Lung microvascular endothelial cell (primary cell): ENCODE measurements around the gene PJA1. TPM values are rescaled to one million over a fixed set of nuclear protein-coding genes. Genes with fewer than 3 reads are reported as not detected.

Experiments used
- DNase-seq, 2 donors: peaks; one replicate each; pipeline versions ENCODE4 v3.0.0 to v3.0.0-alpha.2; 2010; ENCODE audit warnings: low read depth in 2 of 2
- total RNA-seq: library from RNA; depleted of rRNA; stranded (reverse); fragments of >200 nt; gene quantifications from 2 replicates; pipeline ENCODE4 v1.2.1, GENCODE V29; 2014

Gene PJA1
- total RNA-seq, 1 donor from 2014 or later = 16.3 TPM

DNA sequence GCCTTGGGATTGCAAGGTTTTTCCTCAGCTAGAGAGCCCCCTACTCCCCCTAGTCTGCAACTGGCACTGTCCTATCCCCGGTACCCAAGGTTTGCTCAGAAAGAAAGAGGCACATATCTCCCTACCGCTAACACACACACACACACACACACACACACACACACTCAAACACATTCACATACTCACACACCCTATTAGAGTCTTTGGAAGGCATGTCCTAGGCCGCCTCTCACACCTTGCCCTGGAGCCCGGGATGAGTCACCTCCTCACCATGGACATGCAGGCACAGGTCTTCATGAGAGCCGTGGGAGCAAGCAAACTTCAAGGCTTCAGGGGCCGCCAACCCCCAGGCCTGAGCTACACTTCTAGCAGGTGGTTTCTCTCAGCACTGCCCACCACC, 49.2 kb downstream of the PJA1 start:
- no peak for DNase-seq

DNA sequence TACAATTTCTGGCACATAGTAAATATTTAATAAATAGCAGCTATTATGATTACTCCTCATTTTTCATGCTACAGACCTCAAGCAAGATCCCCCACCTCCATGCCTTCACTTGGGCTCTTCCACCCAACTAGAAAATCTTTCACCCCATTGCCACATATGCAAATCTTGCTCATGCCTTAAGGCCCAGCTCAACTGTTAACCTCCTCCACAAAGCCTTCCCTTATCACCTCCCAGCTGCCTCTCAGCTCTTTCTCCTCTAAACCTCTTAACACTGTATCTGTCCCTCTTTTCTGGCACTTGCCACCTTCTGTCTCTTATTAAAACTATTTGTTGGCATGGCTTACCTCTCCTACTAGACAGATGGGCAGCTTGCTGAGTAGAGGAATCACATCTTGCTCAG, 51.5 kb downstream of the PJA1 start:
- no peak for DNase-seq
